Endodermal cell (in vitro differentiated cells): Measurements from ENCODE around the gene CPAMD8. TPM values are rescaled to one million over a fixed set of nuclear protein-coding genes. Genes with fewer than 3 reads are reported as not detected.

ENCODE experiments used
- DNase-seq: peaks from one replicate; pipeline ENCODE4 v3.0.0-alpha.2; 2017
- H3K27ac ChIP-seq: 2 replicates; pipeline ENCODE4 v1.5.1; 2013; ENCODE audit warnings: mild to moderate bottlenecking, low read depth, low read length, moderate library complexity
- H3K27me3 ChIP-seq: 2 replicates; pipeline ENCODE4 v1.6.1; 2013; ENCODE audit warnings: mild to moderate bottlenecking, low read length, moderate library complexity; ENCODE audit not compliant: insufficient read depth, control insufficient read depth, poor library complexity, severe bottlenecking
- H3K36me3 ChIP-seq: 2 replicates; pipeline ENCODE4 v1.7.0; 2013; ENCODE audit warnings: mild to moderate bottlenecking, low read length, moderate library complexity; ENCODE audit not compliant: control insufficient read depth, insufficient read depth
- H3K4me1 ChIP-seq: one replicate; pipeline ENCODE4 v1.7.0; 2013; ENCODE audit warnings: low read length; ENCODE audit not compliant: control insufficient read depth, insufficient read depth
- H3K4me3 ChIP-seq: 2 replicates; pipeline ENCODE4 v1.5.1; 2013; ENCODE audit warnings: mild to moderate bottlenecking, low read length, moderate library complexity
- H3K9ac ChIP-seq: 2 replicates; pipeline ENCODE4 v1.6.1; 2013; ENCODE audit warnings: mild to moderate bottlenecking, low read length, moderate library complexity; ENCODE audit not compliant: poor library complexity, severe bottlenecking; ENCODE audit errors: extremely low read depth
- H3K9me3 ChIP-seq: 2 replicates; pipeline ENCODE4 v1.6.1; 2013; ENCODE audit warnings: mild to moderate bottlenecking, low read length, moderate library complexity; ENCODE audit not compliant: control insufficient read depth
- H3K27ac Mint-ChIP-seq: 2 replicates; pipeline ENCODE4 v1.8.0; 2020; ENCODE audit warnings: mixed read lengths
- H3K27me3 Mint-ChIP-seq: 2 replicates; pipeline ENCODE4 v1.8.0; 2021; ENCODE audit warnings: mild to moderate bottlenecking, mixed read lengths; ENCODE audit not compliant: insufficient read depth
- H3K36me3 Mint-ChIP-seq: 2 replicates; pipeline ENCODE4 v1.8.0; 2020; ENCODE audit warnings: low read depth, mixed read lengths
- H3K4me1 Mint-ChIP-seq: 2 replicates; pipeline ENCODE4 v1.8.0; 2020; ENCODE audit warnings: mixed read lengths
- H3K4me3 Mint-ChIP-seq: 2 replicates; pipeline ENCODE4 v1.8.0; 2020; ENCODE audit warnings: mild to moderate bottlenecking, moderate library complexity, mixed read lengths
- H3K9me3 Mint-ChIP-seq: 2 replicates; pipeline ENCODE4 v1.8.0; 2020; ENCODE audit warnings: mild to moderate bottlenecking, mixed read lengths
- WGBS, 2 experiments: methylation state at CpG; one replicate each; pipeline versions ENCODE4 v1.1.5 to v1.1.7; 2013; ENCODE audit warnings: missing lambda C conversion rate in 2 of 2, mixed read lengths in 1 of 2; ENCODE audit not compliant: insufficient coverage in 1 of 2, insufficient read length in 1 of 2; 5-methylcytosine and 5-hydroxymethylcytosine counted together
- total RNA-seq, 2 donors: library from RNA; stranded (reverse); fragmentation: NEBNext Ultra II Directional in 1 of 2; extraction: Animal tissue kit (Norgen Biotek cat#: 25700) in 1 of 2; gene quantifications; 2 replicates in 1 of 2; 3 replicates in 1 of 2; pipeline ENCODE4 v1.2.1, GENCODE V29; 2021
- TF ChIP-seq, protein P1 (sequence below): fragments of 200-600 bp; sonication (generic); conservative IDR thresholded peaks from 2 replicates; pipeline ENCODE4 v1.5.0; 2021; ENCODE audit warnings: antibody characterized with exemption, mild to moderate bottlenecking

The CPAMD8 gene
- total RNA-seq, 2 donors from 2014 or later: 19.7 to 22.9 TPM

DNA sequence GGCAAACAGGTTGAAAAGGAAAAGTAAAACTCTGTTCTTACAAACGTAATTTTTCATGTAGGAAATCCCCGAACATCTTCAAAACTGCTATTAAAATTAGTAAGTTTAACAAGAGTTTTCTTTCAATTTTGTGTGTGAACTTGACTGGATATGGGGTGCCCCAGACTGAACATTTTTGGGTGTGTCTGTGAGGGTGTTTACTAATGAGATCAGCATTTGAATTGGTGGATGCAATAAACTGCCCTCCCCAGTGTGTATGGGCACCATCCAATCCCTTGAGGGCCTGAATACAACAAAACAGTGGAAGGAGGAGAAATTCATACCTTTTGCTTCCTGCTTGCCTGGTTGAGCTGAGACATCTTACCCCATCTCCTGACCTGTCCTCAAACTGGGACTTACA is 36.8 kb upstream of the CPAMD8 start:
- WGBS, 2 experiments: 97 to 100% methylated on average over 2 of the region's 2 CpGs
- no peaks in the 10 kb centered on the region for H3K27me3 Mint-ChIP-seq
- Histone ChIP-seq H3K27ac (no peak overlapping the region), H3K9ac (no peak overlapping the region), H3K36me3 (peaks cover 54% of the 10 kb centered on the region), H3K4me1 (no peaks in the 10 kb centered on the region), H3K9me3 (peaks cover 10% of the 10 kb centered on the region), H3K27me3 (no peaks in the 10 kb centered on the region), H3K4me3 (no peak overlapping the region)
- no peak overlapping the region for H3K4me3 Mint-ChIP-seq
- H3K4me1 Mint-ChIP-seq: peaks cover 1% of the 10 kb centered on the region
- H3K36me3 Mint-ChIP-seq: peaks cover 39% of the 10 kb centered on the region
- peak overlapping the region; percentile 12 for H3K27ac Mint-ChIP-seq
- no peak for DNase-seq
- TF ChIP-seq, protein P1, sequence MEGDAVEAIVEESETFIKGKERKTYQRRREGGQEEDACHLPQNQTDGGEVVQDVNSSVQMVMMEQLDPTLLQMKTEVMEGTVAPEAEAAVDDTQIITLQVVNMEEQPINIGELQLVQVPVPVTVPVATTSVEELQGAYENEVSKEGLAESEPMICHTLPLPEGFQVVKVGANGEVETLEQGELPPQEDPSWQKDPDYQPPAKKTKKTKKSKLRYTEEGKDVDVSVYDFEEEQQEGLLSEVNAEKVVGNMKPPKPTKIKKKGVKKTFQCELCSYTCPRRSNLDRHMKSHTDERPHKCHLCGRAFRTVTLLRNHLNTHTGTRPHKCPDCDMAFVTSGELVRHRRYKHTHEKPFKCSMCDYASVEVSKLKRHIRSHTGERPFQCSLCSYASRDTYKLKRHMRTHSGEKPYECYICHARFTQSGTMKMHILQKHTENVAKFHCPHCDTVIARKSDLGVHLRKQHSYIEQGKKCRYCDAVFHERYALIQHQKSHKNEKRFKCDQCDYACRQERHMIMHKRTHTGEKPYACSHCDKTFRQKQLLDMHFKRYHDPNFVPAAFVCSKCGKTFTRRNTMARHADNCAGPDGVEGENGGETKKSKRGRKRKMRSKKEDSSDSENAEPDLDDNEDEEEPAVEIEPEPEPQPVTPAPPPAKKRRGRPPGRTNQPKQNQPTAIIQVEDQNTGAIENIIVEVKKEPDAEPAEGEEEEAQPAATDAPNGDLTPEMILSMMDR: no peak
- H3K9me3 Mint-ChIP-seq: no peaks in the 10 kb centered on the region

DNA sequence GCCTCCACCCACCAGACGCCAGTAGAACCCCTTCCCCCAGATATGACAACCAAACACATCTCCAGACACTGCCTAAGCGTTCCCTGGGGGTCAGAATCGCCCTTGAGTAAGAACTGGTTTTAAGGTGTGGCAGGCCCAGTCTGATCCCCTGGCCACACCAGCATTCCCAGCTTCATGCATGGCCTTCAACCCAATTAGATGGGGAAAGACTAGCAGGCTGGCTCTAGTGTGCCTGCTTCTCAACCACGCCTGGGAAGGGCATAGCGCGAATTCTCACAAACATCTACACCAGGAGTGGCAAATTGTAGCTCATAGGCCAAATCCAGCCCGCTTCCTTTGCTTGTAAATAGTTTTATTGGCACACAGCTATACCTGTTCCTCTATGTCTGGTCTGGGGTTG is 35.1 kb upstream of the CPAMD8 start:
- 97 to 98% methylated on average over 6 to 7 of the region's 7 CpGs for WGBS, 2 experiments
- no peak overlapping the region for H3K27ac Mint-ChIP-seq
- Histone ChIP-seq H3K36me3 (peaks cover 66% of the 10 kb centered on the region), H3K9ac (no peak overlapping the region), H3K9me3 (peaks cover 18% of the 10 kb centered on the region), H3K27me3 (no peaks in the 10 kb centered on the region), H3K4me1 (no peaks in the 10 kb centered on the region), H3K27ac (no peak overlapping the region), H3K4me3 (no peak overlapping the region)
- H3K27me3 Mint-ChIP-seq: no peaks in the 10 kb centered on the region
- DNase-seq: no peak
- H3K4me3 Mint-ChIP-seq: no peak overlapping the region
- H3K9me3 Mint-ChIP-seq: no peaks in the 10 kb centered on the region
- TF ChIP-seq, protein P1: no peak
- no peaks in the 10 kb centered on the region for H3K4me1 Mint-ChIP-seq
- peaks cover 40% of the 10 kb centered on the region for H3K36me3 Mint-ChIP-seq

DNA sequence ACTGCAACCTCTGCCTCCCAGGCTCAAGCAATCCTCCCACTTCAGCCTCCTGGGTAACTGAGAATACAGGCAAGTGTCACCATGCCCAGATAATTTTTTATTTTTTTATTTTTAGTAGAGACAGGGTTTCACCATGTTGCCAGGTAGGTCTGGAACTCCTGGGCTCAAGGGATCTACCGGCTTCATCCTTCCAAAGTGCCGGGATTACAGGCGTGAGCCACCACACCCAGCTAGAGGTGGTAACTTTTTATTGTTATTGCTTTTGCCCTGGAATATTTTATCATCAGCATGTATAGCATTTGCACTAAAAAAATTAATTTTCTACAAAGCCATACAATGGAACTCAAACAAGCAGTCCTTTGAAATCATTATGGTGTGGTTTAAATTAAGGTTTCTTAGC is 34.6 kb upstream of the CPAMD8 start:
- Histone ChIP-seq H3K4me1 (no peaks in the 10 kb centered on the region), H3K27me3 (no peaks in the 10 kb centered on the region), H3K9ac (no peak overlapping the region), H3K36me3 (peaks cover 65% of the 10 kb centered on the region), H3K4me3 (no peak overlapping the region), H3K9me3 (peaks cover 18% of the 10 kb centered on the region), H3K27ac (no peak overlapping the region)
- 87% methylated on average over 3 of the region's 3 CpGs; no CpG with 5 or more reads in 1 of the 2 experiments for WGBS, 2 experiments
- H3K4me1 Mint-ChIP-seq: no peaks in the 10 kb centered on the region
- no peak overlapping the region for H3K27ac Mint-ChIP-seq
- H3K27me3 Mint-ChIP-seq: no peaks in the 10 kb centered on the region
- peaks cover 37% of the 10 kb centered on the region for H3K36me3 Mint-ChIP-seq
- TF ChIP-seq, protein P1: no peak
- H3K9me3 Mint-ChIP-seq: no peaks in the 10 kb centered on the region
- DNase-seq: no peak
- no peak overlapping the region for H3K4me3 Mint-ChIP-seq
